ENCODE data around the gene DEPDC1B.
"Not testable (repeated sequence)": the region's sequence is repeated elsewhere in the genome, so short reads cannot be mapped to it uniquely, and the experiment has no call there.

DEPDC1B gene

GRCh38 chr5:60577116-60577515, 122.8 kb downstream of the DEPDC1B start:
- no peak for DNase-seq

- no peak for DNase-seq
Measured at GRCh38 chr5:60576425-60576824, 123.5 kb downstream of the DEPDC1B start.

GRCh38 chr5:60568646-60569045, 131.3 kb downstream of the DEPDC1B start:
- no peak for DNase-seq

- DNase-seq: no peak
Measured at GRCh38 chr5:60563696-60564324, 136.2 kb downstream of the DEPDC1B start.

GRCh38 chr5:60553291-60553690, 146.7 kb downstream of the DEPDC1B start:
- DNase-seq: not testable (repeated sequence)

GRCh38 chr5:60551829-60552228, 148.1 kb downstream of the DEPDC1B start:
- no peak for DNase-seq

GRCh38 chr5:60551250-60551649, 148.7 kb downstream of the DEPDC1B start:
- DNase-seq: no peak

- DNase-seq: no peak
Measured at GRCh38 chr5:60550311-60550710, 149.7 kb downstream of the DEPDC1B start.

GRCh38 chr5:60549841-60550240, 150.1 kb downstream of the DEPDC1B start:
- no peak for DNase-seq
